HG03460 (cell line): ENCODE measurements around the gene TMPRSS9.

ENCODE experiments used
- ATAC-seq: cut with Tn5 transposase; IDR thresholded peaks from one replicate; pipeline ENCODE4 v1.9.1; 2021; ENCODE audit not compliant: unreplicated experiment

Gene TMPRSS9

GRCh38 chr19:2329149-2329478, 31.0 kb upstream of the TMPRSS9 start:
- ATAC-seq: no peak

GRCh38 chr19:2329501-2329916, 30.6 kb upstream of the TMPRSS9 start:
- no peak for ATAC-seq

- ATAC-seq: no peak
Measured at GRCh38 chr19:2330255-2330631, 29.8 kb upstream of the TMPRSS9 start.

- no peak for ATAC-seq
Measured at GRCh38 chr19:2330632-2331284, 29.3 kb upstream of the TMPRSS9 start.

- ATAC-seq: no peak
Measured at GRCh38 chr19:2331601-2332246, 28.3 kb upstream of the TMPRSS9 start.

- no peak for ATAC-seq
Measured at GRCh38 chr19:2332341-2333026, 27.6 kb upstream of the TMPRSS9 start.

GRCh38 chr19:2333027-2333806, 26.8 kb upstream of the TMPRSS9 start:
- no peak for ATAC-seq

- ATAC-seq: no peak
Measured at GRCh38 chr19:2333807-2334211, 26.3 kb upstream of the TMPRSS9 start.

- no peak for ATAC-seq
Measured at GRCh38 chr19:2334426-2334825, 25.6 kb upstream of the TMPRSS9 start.

- ATAC-seq: no peak
Measured at GRCh38 chr19:2334986-2335846, 24.8 kb upstream of the TMPRSS9 start.

- no peak for ATAC-seq
Measured at GRCh38 chr19:2335848-2336247, 24.2 kb upstream of the TMPRSS9 start.

GRCh38 chr19:2336528-2337328, 23.3 kb upstream of the TMPRSS9 start:
- ATAC-seq: no peak

- ATAC-seq: no peak
Measured at GRCh38 chr19:2337329-2337707, 22.7 kb upstream of the TMPRSS9 start.

- no peak for ATAC-seq
Measured at GRCh38 chr19:2338055-2338615, 21.9 kb upstream of the TMPRSS9 start.

- ATAC-seq: no peak
Measured at GRCh38 chr19:2338751-2339643, 21.1 kb upstream of the TMPRSS9 start.

GRCh38 chr19:2339644-2340310, 20.3 kb upstream of the TMPRSS9 start:
- no peak for ATAC-seq

- ATAC-seq: no peak
Measured at GRCh38 chr19:2340496-2341243, 19.4 kb upstream of the TMPRSS9 start.
